ENCODE data around the gene PHACTR1.
"Not testable (repeated sequence)": the region's sequence is repeated elsewhere in the genome, so short reads cannot be mapped to it uniquely, and the experiment has no call there.

PHACTR1 gene

DNA sequence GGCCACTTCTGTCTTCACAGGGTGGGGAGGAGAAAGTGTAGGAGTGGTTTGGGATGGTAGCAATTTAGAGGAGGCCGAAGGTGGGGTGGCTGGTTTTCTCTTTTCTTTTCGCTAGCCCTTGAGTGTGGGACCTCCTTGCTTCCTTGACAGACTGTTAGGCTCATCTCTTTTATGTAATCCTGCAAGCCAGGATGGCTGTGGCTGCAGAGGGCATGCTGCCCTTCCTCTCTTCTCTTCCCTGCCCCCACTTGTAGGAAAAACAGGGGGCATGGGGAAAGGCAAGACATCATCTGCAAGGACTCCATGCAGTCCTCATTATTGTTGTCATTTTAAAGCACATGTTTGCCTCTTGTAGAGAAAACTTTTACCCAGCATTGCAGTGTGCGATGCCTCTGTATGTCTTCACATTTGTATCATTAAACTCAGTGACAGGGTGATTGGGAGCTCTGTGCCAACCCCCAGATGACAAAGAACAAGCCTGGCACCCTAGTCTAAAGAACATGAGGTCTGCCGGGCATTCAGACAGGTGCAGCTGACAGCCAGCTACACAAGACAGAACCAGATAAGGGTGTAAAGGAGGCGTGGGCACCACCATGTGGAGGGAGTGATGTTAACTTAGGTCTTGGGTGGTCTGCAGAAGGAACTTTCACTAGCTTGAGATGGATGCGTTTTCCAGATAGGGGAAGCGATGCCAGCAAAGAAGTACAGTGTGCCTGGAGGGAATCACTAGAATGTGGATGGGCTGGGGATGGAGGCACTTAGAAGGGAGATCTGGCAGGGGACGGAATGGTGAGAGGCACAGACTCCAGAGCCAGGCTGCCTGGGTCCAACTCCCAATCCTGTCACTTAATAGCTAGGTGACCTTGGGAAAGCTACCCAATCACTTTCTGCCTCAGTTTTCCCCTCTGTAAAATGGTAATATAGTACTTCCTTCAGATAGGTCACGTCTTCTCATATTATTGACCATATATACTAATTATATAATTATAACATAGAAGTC, 404.2 kb downstream of the PHACTR1 start:
- no peak for DNase-seq

DNA sequence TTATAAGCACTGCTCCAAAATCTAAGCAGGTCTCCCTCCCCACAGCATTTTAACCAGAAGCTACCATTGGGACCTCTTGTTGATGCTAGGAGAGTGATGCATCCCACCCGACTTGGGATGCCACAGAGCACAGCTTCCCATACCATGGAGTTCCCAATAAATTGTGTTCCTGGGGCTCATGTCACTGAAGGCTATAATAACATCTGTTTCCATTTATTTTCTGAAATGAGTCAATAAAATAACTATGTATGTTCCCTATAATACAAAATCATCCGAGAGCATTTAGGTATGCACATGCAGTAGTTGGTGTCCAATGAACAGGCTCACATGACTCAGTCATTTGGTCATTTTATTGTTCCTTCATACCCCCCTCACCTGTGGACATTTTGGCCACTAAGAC, 407.6 kb downstream of the PHACTR1 start:
- DNase-seq = no peak

DNA sequence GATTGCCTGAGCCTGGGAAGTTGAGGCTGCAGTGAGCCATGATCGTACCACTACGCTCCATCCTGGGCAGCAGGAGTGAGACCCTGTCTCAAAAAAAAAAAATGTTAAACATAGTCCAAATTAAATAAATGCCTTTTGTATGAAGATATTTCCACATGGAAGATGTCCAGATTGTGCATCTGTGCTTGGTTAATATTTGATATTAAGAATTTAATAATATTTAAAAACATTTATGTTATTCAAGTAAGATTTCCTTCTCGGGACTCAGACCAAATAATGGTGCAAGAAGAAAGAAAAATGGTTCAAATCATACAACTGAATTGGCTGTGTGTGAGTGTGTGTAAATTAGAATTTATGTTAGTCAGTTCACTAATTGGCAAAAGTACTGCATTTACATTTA, 409.3 kb downstream of the PHACTR1 start:
- no peak for DNase-seq

DNA sequence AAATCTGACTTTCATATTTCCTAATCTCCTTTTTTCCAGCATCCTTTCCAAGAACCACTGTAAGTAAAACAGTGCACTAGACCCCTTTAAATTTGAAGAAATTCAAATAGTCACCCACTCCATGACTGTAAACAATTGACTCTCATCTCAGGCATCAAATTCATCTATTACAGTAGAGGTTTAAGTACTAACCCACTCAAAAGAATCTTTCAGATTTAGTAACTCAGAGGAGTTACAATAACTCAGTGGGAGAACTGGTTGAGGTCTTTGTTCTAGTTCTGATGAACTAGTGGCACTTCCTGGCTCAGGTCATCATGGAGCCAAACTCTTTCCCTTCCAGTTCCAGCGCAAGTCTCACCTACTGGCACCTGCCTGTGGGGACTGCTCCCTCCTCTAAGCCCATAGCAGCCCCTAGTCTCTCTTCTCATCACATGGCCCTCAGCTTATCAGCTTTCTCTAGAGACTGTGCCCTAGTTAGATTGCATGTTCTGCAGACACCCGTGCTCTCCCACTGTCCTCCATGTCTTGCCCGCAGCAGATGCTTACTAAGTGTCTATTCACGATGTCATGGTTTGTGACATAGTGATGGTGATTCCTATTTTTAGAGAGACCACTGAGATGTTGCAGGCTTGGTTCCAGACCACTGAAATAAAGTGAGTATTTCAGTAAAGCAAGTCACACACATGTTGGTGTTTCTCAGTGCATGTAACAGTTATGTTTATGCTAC, 415.5 kb downstream of the PHACTR1 start:
- no peak for DNase-seq

DNA sequence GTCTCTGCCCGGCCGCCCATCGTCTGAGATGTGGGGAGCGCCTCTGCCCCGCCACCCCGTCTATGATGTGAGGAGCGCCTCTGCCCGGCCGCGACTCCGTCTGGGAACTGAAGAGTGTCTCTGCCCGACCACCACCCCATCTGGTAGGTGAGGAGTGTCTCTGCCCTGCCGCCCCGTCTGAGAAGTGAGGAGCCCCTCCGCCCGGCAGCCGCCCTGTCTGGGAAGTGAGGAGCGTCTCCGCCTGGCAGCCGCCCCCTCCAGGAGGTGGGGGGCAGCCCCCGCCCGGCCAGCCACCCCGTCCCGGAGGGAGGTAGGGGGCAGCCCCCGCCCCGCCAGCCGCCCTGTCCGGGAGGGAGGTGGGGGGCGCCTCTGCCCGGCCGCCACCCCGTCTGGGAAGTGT, 417.3 kb downstream of the PHACTR1 start:
- DNase-seq = not testable (repeated sequence)

DNA sequence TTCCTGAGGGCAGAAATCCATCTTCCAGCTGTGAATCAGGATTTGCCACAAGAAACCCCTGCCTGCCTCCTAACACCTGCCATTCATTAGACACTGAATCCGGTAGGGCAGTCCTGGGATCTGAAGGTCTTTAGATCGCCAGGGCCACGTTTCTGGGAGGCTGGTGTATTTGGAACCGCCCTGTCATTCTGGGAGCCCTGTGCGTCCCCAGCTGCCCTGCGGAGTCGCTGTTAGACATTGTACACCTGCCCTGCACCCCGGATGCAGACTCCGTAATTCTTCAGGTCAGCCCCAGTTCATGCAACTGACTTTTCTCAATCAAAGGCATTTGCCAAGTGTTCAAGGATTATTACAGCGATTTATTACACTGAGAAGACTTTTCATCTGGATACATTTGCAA, 418.6 kb downstream of the PHACTR1 start:
- DNase-seq = no peak

DNA sequence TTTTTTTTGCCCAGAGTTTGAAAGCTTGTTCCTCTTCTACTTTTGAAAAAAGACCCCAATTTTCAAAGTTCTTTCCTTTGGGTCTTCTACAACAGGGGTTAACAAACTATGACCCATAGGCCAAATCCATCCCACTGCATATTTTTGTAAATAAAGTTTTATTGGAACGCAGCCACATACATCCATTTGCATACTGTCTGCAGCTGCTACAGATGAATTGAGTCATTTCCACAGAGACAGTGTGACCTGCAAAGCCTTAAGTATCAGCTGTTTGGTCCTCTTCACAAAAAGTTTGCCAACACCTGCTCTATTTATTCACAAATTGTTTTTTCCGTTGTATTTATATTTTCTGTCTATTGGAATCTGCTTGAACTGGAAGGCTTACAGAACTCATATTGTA, 422.6 kb downstream of the PHACTR1 start:
- DNase-seq = no peak

DNA sequence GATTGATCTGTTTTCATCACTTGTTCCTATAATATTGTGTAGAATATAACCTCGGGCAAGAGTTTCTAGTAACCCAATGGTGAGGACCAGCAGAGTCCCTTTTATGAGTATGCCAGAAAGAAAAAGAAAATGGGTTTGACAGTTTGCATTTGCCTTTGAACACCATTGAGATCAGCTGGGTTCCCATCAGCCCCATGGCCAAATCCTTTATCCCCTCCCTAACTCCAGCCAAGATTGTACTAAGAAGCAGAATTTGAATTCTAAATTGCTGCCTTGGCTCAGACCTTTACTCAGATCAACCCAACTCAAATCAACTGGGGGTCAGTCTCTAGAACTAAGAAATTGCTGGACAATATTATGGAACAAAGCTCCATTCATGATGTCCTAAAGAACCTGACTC, 424.4 kb downstream of the PHACTR1 start:
- DNase-seq = no peak

DNA sequence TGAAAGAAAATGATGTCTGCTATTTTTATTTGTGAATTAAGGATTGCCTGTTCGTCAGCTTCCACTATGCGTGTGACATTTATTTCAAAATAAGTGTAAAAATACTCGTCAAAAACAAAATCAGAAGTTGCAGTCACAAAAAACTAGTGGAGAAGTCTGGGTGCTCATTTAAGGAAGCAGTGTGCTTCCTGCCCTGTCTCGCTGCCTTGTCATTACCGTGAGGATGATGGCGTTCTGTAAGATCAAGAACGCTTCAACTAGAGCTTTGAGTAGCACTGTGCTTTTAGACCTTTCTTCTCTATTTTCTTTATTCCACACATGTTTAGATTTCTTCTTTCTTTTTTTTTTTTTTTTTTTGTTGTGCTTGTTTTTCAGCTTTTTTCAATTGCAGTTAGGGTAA, 424.8 kb downstream of the PHACTR1 start:
- no peak for DNase-seq

DNA sequence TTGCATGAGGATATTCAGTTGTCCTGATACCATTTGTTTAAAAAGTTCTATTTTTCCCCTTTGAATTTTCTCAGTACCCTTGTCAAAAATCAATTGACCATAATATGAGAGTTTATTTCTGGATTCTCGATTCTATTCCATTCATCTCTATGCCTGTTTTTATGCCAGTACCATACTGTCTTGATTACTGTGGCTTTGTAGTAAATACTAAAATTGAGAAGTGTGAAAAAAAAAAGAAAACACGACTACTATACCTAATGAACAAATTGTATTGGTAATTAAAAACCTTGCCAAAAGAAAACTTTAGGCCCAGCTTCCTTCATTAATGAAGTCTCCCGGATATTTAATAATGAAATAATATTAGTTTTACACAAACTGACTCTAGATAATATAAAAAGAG, 426.0 kb downstream of the PHACTR1 start:
- no peak for DNase-seq

DNA sequence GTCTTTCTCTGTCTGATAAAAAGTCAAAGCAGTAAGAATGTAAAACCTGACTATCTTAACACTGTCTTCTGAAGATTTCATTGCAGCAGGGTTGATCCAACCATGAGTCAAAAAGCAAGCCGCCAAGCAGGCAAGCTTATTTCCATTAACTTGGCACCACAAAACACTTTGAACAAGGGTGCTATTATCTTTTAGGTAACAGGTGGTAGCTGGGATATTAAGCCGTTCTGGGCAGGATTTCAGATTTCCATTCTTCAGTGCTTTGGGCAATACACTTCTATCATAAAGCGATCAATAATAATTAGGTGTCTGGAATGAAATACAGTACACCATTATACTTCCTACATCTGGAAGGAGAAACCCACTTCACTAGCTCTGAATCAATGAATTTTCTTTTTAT, 429.9 kb downstream of the PHACTR1 start:
- no peak for DNase-seq

DNA sequence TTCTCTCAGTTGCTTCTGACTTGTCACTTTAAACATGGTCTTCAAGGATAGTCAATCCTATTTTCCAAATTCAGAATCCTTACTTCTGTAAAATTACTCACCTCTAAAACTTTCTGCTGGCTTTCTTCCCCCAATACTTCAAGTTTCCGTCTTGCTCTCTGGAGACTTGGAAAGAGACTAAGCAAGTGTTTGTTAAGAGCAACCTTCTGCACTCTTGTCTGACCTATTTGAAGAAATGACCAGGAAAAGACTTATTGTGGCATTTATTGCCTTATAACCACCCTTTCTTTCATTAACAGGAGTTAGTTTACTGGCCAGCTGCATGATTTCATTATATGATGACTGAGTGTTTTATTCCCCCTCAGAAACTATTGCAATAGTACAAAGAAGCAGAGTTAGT, 430.8 kb downstream of the PHACTR1 start:
- no peak for DNase-seq

DNA sequence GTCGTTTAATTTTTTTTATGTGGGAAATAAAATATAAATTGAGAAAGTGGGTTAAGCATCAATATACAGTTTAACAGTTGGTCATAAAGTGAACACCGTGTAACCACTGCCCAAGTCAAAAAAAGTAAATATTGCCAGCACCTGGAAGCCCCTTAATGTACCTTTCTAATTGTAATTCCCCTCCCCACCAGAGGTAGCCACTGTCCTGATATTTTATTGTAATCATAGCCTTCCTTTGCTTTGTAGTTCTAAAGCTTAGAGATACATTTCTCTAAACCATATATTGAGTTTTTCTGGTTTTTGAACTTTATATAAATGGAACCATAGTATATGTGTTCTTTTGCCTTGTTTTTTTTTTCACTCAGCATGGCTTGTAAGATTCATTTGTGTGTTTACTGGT, 431.2 kb downstream of the PHACTR1 start:
- no peak for DNase-seq

DNA sequence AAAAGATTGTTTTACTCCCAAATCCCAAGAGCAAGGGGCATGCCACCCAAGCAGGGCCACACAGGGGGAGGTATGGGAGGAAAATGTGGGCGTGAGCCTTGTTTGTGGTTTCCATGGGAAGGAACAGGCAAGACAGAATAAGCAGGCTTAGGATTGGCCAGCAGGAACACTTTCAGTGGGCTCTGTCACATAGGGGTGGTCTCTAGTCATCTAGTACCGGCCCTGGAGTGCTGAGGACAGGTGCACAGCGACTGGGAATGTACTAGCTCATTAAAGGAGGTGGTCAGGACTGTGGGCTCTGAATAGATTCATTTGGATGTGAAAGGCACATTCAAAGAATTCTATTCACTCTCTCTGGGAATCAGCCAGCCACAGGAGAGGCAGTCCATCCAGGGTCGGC, 436.2 kb downstream of the PHACTR1 start:
- no peak for DNase-seq

DNA sequence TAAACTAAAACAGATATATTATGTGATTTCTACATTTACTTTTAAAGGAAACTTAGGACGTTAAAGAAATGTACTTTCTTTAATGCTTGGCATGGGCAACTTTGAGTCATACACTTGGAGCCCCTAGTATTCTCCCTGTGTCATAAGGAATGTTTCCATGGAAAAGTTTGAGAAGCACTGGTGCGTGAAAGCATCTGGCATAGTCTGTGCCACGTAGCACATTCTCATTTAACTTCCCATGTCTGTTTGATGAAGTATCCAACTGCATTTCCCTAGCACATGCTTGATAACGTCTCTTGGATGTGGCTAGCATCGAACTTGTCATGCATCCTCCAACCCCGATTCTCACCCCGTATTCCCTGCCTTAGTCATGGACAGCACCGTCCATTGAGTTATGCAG, 439.8 kb downstream of the PHACTR1 start:
- DNase-seq = no peak

DNA sequence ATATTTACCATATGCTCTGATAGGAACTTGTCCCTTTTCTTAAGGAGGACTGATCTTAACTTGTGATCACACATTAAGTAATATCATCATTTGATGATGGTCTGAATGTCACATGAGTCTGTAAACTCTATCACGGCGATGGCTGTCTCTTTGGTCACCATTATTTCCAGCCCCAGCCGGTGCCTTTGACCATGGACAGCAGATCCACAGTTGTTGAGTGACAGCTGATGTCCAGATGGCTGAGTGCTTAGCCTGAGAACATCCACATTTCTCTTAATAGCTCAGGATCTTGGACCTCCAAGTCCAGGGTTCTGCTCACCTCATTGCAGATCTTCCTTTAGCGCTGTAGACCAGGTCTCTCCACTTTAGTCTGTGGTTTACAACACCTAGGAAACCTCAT, 440.7 kb downstream of the PHACTR1 start:
- DNase-seq = no peak

DNA sequence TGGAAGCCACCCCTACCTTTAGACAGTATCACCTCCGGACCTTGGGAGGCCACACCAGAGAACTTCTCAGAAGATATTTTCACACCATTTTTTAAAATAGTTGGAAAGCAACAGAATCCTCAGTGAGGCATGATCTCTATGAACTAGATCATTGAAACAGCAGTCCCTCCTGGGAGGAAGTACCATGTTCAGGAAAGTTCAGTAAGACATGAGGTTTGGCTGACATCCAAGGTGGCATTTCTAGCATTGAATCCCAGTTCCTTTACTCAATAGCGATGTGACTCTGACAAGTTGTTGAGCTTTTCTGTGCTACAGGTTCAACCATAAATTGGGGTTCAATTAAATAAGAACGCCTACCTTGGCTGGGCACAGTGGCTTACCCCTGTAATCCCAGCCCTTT, 442.7 kb downstream of the PHACTR1 start:
- DNase-seq = no peak

DNA sequence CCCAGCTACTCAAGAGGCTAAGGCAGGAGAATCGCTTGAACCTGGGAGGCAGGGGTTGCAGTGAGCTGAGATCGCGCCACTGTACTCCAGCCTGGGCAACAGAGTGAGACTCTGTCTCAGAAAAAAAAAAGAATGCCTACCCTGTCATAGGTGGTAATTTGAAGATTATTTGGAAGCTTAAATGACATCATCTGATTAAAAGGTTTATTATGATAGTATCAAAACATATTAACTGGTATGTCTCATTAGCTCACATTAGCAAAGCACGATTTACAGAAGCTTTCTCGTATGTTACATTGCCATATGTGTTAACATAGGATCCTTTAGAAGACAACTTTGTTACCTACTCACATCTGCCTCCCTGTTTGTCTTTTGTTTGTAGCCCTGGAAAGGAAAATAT, 443.3 kb downstream of the PHACTR1 start:
- DNase-seq = not testable (repeated sequence)

DNA sequence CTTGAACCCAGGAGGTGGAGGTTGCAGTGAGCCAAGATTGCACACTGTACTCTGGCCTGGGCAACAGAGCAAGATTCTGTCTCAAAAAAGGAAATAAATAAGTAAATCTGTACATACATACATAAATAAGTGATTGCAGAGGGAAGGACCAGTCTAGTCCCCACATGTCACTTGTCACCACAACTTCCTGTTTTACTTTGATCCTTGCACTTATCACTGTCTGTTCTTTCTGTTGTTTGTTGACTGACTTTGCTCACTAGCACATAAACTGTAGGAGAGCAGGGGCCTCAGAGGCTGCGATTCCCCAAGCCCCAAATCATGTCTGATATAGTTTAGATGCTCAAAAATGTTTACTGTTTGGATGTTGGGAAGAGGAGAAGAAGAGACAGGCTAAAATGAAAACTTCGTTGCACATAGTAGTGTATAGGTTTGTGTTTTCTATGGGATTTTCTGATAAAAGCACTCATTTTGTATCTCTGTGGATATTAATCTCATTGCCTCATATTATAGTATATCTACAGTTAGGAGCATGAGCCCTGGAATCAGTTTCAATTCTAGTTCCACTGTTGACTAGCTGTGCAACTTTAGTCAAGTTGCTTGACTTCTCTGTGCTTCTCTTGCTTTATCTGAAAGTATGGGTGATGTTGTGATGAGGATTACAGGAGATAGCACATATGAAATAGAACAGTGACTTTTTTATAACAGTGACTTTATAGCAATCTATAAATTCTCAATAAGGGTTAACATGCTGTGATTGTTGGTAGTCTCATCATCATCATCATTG, 446.8 kb downstream of the PHACTR1 start:
- DNase-seq = no peak

DNA sequence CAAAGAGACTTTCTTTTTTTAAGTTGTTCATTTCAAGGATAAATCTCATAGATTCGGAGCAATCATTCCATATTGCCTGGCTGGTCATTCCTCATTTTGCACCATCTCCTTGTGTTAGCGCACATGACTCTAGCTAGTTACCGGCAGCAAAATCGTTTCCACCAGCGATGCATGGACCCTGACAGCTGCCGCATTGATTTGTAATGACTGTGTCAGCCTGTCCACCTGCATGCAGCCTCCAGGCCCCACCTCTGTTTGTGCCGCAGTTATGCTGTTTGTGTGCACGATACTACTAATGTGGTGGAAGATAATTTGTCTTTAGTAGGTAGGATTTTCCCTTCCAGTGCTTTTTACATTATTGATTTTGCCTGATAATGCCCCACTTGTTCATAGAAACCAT, 447.7 kb downstream of the PHACTR1 start:
- DNase-seq = no peak

DNA sequence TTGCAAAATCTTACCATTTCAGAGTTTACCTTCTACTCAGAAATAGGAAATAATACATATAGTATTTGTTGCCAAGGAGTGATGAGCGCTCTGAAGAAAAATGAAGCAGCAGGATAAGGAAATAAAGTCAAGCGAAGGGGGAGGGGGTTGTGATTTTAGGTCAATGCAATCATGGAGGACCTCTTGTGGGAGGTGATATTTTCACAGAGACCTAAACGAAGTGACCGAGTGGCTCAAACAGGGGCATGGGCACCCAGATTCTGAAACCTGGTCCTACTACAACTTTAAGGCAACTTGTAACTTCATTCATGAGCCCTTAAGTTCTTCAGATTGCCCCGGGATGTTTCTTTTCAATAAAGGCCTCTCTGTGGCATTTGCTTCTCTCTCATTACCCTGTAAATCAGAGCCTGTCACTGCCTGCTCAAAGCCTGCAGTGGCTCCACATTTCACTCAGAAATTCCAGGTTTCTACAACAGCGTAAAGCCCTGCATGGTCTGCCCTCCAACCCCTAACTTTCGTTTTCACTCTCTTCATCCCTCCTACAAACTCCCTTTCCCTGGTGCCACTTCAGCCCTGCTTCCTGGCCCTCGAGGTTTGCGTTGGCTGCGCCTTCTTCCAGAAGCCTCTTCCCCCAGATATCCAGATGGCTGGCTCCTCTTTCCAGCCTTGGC, 449.1 kb downstream of the PHACTR1 start:
- DNase-seq = no peak

DNA sequence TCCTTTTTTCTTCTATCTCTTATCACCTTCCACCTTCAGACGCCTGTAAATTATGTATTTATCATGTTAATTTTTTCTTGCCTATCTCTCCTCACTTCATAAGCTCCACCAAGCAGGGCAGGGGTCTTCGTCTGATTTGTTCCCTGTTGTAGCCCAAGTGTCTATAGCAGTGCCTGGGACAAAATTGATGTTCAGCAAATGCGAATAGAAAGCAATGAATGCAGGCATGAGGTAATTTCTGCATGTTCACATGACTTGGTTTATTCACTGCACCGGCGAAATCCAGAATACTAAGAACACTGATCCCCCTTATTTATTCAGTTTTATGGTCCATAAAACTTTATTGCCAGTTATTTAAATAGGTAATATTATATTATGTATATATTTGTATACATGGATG, 449.7 kb downstream of the PHACTR1 start:
- DNase-seq = no peak

DNA sequence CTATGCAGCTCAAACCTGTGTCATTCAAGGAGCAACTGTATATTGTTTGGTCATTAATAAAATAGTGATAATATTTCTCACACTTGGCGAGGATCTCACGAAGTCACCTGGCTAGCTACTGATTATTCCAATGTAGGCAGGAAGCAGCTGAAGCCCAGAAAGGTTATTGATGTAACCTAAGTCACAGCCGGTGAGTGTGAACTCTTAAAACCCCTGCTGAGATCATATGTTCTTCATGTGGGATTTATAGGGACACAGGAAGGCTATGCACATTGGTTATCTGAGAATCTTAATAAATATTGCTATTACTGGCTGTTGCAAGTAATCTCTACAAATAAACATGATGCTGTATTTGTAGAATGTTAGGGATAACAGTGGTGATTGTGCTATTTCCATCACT, 450.3 kb downstream of the PHACTR1 start:
- no peak for DNase-seq

All from DMS79 (cell line).